Esophagus squamous epithelium (tissue), 5 donors: ENCODE measurements around the gene NAB2. TPM values are rescaled to one million over a fixed set of nuclear protein-coding genes. Genes with fewer than 3 reads are reported as not detected.

Source experiments
- DNase-seq: peaks from one replicate; lab custom pipeline; 2025; lab: John Stamatoyannopoulos, UW
- H3K27ac ChIP-seq, 4 donors: fragments of 200-600 bp; sonication (generic); one replicate each; pipeline ENCODE4 v1.5.1; 2016 to 2019; ENCODE audit warnings: mild to moderate bottlenecking in 1 of 4
- H3K27me3 ChIP-seq, 4 donors: fragments of 200-600 bp; sonication (generic); 1 replicate in 3 of 4; 2 replicates in 1 of 4; pipeline versions ENCODE4 v1.5.1 to v1.6.0; 2017 to 2021; ENCODE audit warnings: antibody characterized with exemption in 1 of 4
- H3K36me3 ChIP-seq, 3 donors: fragments of 200-600 bp; sonication (generic); one replicate each; pipeline ENCODE4 v1.5.1; 2016 to 2019
- H3K4me1 ChIP-seq, 3 donors: fragments of 200-600 bp; sonication (generic); one replicate each; pipeline ENCODE4 v1.5.1; 2017 to 2019
- H3K4me3 ChIP-seq, 4 donors: fragments of 200-600 bp; sonication (generic); 1 replicate in 3 of 4; 2 replicates in 1 of 4; pipeline ENCODE4 v1.5.1; 2016 to 2019; ENCODE audit warnings: mild to moderate bottlenecking in 2 of 4, moderate library complexity in 1 of 4
- H3K9me3 ChIP-seq, 3 donors: fragments of 200-600 bp; sonication (generic); one replicate each; pipeline ENCODE4 v1.5.1; 2016 to 2019
- CTCF ChIP-seq, 6 experiments: fragments of 450-650 bp in 4 of 6; fragments of 200-600 bp in 2 of 6; sonication (generic) in 2 of 6; IDR thresholded peaks; one replicate each; pipeline ENCODE4 v1.5.1; 2016 to 2019; ENCODE audit warnings: antibody characterized with exemption in 6 of 6, mild to moderate bottlenecking in 4 of 6, moderate library complexity in 4 of 6
- POLR2A ChIP-seq, 4 donors: fragments of 450-650 bp; IDR thresholded peaks; one replicate each; pipeline ENCODE4 v1.6.1; 2017; ENCODE audit warnings: antibody characterized with exemption in 4 of 4, mild to moderate bottlenecking in 4 of 4, moderate library complexity in 3 of 4
- WGBS, 2 donors: methylation state at CpG; one replicate each; pipeline ENCODE4 v1.1.5; 2018; 5-methylcytosine and 5-hydroxymethylcytosine counted together
- intact Hi-C: fragments of 100-400 bp; cut with DNase I; formaldehyde crosslinking; loops from one replicate; pipeline ENCODE4 v1.15.0; 2022
- total RNA-seq, 4 donors: library from RNA; depleted of rRNA; stranded (reverse); fragments of >200 nt; gene quantifications; one replicate each; pipeline ENCODE4 v1.1.0, GENCODE V29; 2016
- donor health status: DM: yes; HTN: yes; CAD: no.

The NAB2 gene
- total RNA-seq, 4 donors from 2014 or later: 9.1 to 25.2 (median 13.3) TPM

DNA sequence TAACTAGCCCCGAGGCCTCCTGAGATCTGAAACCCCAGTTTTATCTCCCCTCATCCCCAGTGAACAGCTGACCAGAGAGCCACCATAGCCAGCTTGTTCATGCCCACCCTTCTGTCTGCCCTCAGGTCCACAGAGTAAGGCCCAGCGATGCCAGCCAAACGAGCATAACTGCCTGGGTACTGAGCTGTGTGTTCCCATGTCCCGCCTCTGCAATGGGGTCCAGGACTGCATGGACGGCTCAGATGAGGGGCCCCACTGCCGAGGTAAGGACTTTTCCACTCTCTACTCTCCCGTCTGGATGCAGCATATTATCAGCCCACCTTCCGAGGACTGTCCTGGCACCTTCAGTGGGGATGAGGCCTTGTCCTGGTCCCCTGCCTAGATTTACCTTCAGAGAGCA, 52.3 kb downstream of the NAB2 start:
- peaks cover 0 to 62% (median 8%) of the 10 kb centered on the region in 3 donors for H3K4me1 ChIP-seq
- 82 to 88% methylated on average over 6 to 8 of the region's 8 CpGs for WGBS, 2 donors
- H3K27me3 ChIP-seq: no peaks in the 10 kb centered on the region
- H3K27ac ChIP-seq: peak overlapping the region in 3 of 4 donors; percentile 17 to 51 (median 26)
- H3K36me3 ChIP-seq: peaks cover 25 to 92% (median 43%) of the 10 kb centered on the region in 3 donors
- H3K9me3 ChIP-seq: no peaks in the 10 kb centered on the region
- no peak for DNase-seq
- TF ChIP-seq POLR2A (IDR thresholded peaks at IDR 0.05) (no peak), CTCF (IDR thresholded peaks at IDR 0.05) (no peak)
- intact Hi-C loops: no loop called here
- no peak overlapping the region for H3K4me3 ChIP-seq

DNA sequence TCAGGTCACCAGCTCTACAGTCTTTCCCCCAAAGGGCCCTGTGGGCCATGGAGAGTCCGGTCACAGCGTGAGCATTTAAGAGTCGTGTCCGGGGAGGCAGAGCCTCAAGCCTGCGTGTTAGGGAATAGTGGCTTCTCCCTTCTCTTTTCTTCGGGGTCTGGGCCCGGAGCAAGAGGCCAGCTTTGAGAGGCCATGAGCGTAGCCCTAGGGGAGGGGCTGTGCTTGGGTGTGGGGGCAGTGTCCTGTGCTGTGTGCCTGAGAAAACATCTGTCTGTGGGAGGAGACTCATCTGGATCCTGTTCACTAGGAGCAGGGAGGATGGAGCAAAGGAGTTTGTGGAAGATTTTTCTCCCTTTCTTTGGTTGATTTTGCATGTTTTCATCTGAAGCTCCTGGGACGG, 53.2 kb downstream of the NAB2 start:
- intact Hi-C loops: no loop called here
- Histone ChIP-seq H3K4me3 (no peak overlapping the region), H3K4me1 (peaks cover 0 to 62% (median 14%) of the 10 kb centered on the region in 3 donors), H3K27me3 (no peaks in the 10 kb centered on the region), H3K27ac (peak overlapping the region in 2 of 4 donors; percentile 45 to 51), H3K36me3 (peaks cover 25 to 100% (median 43%) of the 10 kb centered on the region in 3 donors), H3K9me3 (no peaks in the 10 kb centered on the region)
- TF ChIP-seq CTCF (IDR thresholded peaks at IDR 0.05): no peak
- TF ChIP-seq POLR2A (IDR thresholded peaks at IDR 0.05): no peak
- WGBS, 2 donors: 81 to 87% methylated on average over 7 to 9 of the region's 9 CpGs
- no peak for DNase-seq

- Histone ChIP-seq H3K27me3 (no peaks in the 10 kb centered on the region), H3K27ac (peak overlapping the region in 3 of 4 donors; percentile 38 to 51 (median 45)), H3K4me1 (peaks cover 0 to 62% (median 20%) of the 10 kb centered on the region in 3 donors), H3K36me3 (peaks cover 25 to 100% (median 43%) of the 10 kb centered on the region in 3 donors), H3K9me3 (no peaks in the 10 kb centered on the region), H3K4me3 (no peak overlapping the region)
- no peak for TF ChIP-seq CTCF (IDR thresholded peaks at IDR 0.05)
- TF ChIP-seq POLR2A (IDR thresholded peaks at IDR 0.05): no peak
- no peak for DNase-seq
- 65 to 81% methylated on average over 6 to 7 of the region's 7 CpGs for WGBS, 2 donors
- intact Hi-C loops: no loop called here
These were observed 53.8 kb downstream of the NAB2 start for GRCh38 chr12:57142727-57143126.

- DNase-seq: no peak
- peaks cover 25 to 100% (median 43%) of the 10 kb centered on the region in 3 donors for H3K36me3 ChIP-seq
- H3K27me3 ChIP-seq: no peaks in the 10 kb centered on the region
- no peaks in the 10 kb centered on the region for H3K9me3 ChIP-seq
- 95% methylated on average over 3 of the region's 4 CpGs; no CpG with 5 or more reads in 1 of the 2 donors for WGBS, 2 donors
- peaks cover 3 to 62% (median 23%) of the 10 kb centered on the region in 3 donors for H3K4me1 ChIP-seq
- H3K27ac ChIP-seq: peak overlapping the region in 2 of 4 donors; percentile 38 to 51
- intact Hi-C loops: no loop called here
- H3K4me3 ChIP-seq: no peak overlapping the region
- TF ChIP-seq CTCF (IDR thresholded peaks at IDR 0.05) (no peak), POLR2A (IDR thresholded peaks at IDR 0.05) (no peak)
These were observed 54.5 kb downstream of the NAB2 start for GRCh38 chr12:57143454-57143853.

Other genes with a start within 250 kb of the NAB2 start
- 10 to 100 TPM in 3 of 4 donors, 1 to 10 TPM in 1; 2.9 to 42.1 (median 19.8) TPM for gene SDR9C7, start 154.7 kb upstream of the NAB2 start, total RNA-seq
- gene RDH16, start 131.5 kb upstream of the NAB2 start, total RNA-seq: 1 to 10 TPM in 3 of 4 donors, under 1 TPM in 1; 0.38 to 4.5 (median 2.1) TPM
- 1 to 10 TPM; 2.1 to 6.5 (median 4.0) TPM for gene ZBTB39, start 82.6 kb upstream of the NAB2 start, total RNA-seq
- gene TAC3, start 72.6 kb upstream of the NAB2 start, total RNA-seq: not detected
- under 1 TPM in 2 of 4 donors, not detected in 2; 0.38 to 0.48 TPM for gene MYO1A, start 39.0 kb upstream of the NAB2 start, total RNA-seq
- 1 to 10 TPM; 4.1 to 7.6 (median 6.7) TPM for gene NEMP1, start 10.3 kb upstream of the NAB2 start, total RNA-seq
- gene STAT6, start 22.2 kb downstream of the NAB2 start, total RNA-seq: 100 to 1,000 TPM in 2 of 4 donors, 10 to 100 TPM in 2; 72.7 to 138 (median 102) TPM
- gene LRP1, start 39.4 kb downstream of the NAB2 start, total RNA-seq: 100 to 1,000 TPM in 1 of 4 donors, 10 to 100 TPM in 3; 60.8 to 147 (median 81.9) TPM
- not detected for gene LRP1-AS, start 58.5 kb downstream of the NAB2 start, total RNA-seq
- gene NXPH4, start 127.7 kb downstream of the NAB2 start, total RNA-seq: 1 to 10 TPM in 2 of 4 donors, under 1 TPM in 2; 0.21 to 5.0 (median 2.5) TPM
- 100 to 1,000 TPM in 1 of 4 donors, 10 to 100 TPM in 3; 56.1 to 104 (median 76.6) TPM for gene SHMT2, start 140.6 kb downstream of the NAB2 start, total RNA-seq
- under 1 TPM; 0.29 to 0.95 (median 0.47) TPM for gene STAC3, start 162.1 kb downstream of the NAB2 start, total RNA-seq